TTC549 (cell line): ENCODE data around the gene DEFB113.
"Not testable (repeated sequence)": the region's sequence is repeated elsewhere in the genome, so short reads cannot be mapped to it uniquely, and the experiment has no call there.

ENCODE experiments used
- FAIRE-seq: peaks from 2 replicates; lab custom pipeline; 2012; peaks lifted over from hg19 to GRCh38; lab: Jason Lieb, UNC

Gene DEFB113

DNA sequence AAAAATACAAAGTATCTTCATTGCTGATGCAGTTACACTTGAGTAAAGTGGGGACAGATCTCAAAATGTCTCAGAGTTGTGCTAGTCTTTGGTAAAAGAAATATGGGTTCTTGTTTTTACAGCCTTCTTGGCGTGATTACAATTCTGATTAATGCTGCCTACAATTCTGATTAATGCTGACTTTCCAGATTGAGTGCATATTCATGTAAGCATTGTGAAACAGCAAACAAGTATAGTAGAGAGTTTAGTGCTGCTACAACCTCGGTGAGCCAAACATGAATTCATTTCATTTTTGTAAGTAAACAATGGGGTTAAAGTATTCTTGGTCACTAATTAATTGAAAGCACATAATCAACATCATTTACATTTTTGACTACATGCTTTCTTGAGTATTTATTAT lies at the start of gene DEFB113:
TSS of gene DEFB113 (minus strand) at position 21 of the 400 bp plus-strand sequence. CDS start at position 21, 0 bp downstream.
- FAIRE-seq: no peak

DNA sequence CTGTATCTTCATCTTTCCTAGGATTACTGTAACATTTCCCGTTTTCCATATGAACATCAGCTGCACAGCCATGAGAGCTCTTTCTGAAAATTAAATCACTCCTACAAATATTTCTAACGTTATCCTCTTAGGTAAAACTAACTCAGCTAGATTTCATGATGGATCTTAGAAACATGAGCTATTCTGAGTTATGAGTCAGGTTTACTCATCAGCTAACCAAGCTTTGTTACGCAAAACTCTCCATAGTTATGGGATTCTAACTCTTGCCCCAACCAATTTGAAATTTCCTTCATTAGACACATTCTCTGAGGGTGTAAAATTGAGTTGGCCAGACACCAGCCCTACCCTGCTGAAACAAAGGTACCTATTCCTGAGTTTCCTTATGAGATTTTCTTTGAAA lies 38.4 kb upstream of the DEFB113 start:
- FAIRE-seq: no peak

DNA sequence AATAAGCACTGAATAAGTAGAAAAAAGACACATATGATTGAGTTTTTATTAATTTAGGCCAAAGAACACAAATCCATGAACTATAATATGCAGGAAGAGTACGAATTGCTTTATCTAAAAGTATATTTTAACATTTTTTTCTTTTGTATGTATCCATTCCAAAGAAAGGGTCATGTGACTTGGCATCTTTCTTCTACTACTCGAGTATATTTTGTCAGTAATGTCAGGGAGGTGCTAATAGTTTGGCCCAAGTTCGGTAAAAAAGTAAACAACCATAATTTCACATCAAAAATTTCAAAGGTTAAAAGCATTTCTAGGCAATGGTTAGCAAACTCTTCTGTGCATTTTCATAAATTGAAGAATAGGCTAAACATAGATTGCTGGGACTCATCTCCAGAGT lies 33.7 kb upstream of the DEFB113 start:
- FAIRE-seq: no peak

GRCh38 chr6:49995278-49995677 lies 25.9 kb upstream of the DEFB113 start:
- FAIRE-seq: no peak

GRCh38 chr6:49988900-49989299 lies 19.5 kb upstream of the DEFB113 start:
- FAIRE-seq: no peak

- FAIRE-seq: no peak
Measured at GRCh38 chr6:49987749-49988148, 18.3 kb upstream of the DEFB113 start.

GRCh38 chr6:49986551-49986950 lies 17.1 kb upstream of the DEFB113 start:
- FAIRE-seq: no peak

GRCh38 chr6:49982046-49982445 lies 12.6 kb upstream of the DEFB113 start:
- no peak for FAIRE-seq

- FAIRE-seq: no peak
Measured at GRCh38 chr6:49980898-49981297, 11.5 kb upstream of the DEFB113 start.

- no peak for FAIRE-seq
Measured at GRCh38 chr6:49979584-49979983, 10.2 kb upstream of the DEFB113 start.

DNA sequence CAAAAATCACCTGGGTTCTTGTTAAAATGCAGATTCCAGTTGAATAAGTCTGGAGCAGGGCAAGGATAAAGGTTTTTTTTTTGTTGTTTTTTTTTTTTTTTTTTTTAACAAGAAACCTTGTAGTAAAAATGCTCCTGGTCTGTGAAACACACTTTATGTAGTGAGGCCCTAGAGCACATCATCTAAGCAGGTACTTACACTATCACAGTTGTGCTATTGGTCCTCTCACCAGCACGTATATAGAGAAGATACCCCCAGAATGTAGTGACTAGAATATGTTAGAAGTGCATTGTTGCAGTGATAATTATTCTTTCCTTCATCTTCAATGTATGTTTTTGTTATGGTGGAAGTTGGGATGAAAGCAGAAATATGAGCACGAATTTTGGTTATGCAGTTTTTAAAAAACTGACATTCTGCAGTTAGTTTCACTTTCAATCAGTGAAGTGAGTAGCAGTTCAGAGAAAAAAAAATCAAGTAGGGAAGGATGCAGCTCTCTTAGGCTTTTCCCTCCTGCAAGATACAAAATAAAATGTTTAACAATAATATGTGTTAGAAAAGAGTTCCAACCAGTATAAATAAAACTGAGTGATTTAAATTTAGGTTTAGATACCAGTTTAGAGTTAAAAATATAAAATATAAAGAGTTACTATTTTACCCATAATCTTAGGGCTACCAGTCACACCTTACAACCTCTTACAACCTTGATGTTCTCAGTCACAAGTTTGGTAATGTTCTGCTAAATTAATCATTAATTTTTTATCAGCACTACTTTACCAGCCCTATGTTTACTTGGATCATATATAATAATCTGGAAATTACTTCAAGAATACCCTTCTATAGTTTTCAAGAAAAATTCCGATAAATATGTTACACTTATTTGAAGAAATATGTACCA lies 9.2 kb upstream of the DEFB113 start:
- no peak for FAIRE-seq

- no peak for FAIRE-seq
Measured at GRCh38 chr6:49966823-49967222, 2.6 kb downstream of the DEFB113 start.

DNA sequence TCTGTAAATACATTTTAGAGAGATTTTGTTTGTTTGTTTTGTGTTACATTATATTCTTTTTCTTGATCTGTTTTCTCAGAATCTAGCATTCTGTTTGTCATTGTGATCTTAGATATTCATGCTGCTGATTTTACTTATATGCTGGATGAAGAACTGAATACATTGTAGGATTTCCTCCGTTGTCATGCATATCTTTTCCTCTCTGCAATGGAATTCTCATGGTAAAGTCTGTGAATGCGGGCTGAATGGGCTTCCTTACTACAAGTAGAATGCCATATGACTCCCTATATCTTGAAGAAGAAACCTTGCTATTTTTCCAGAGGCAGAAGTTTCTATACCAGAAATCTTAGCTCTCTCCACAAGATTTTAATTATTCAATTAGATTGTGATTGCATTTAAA lies 3.1 kb downstream of the DEFB113 start:
- FAIRE-seq: no peak

GRCh38 chr6:49964064-49964463 lies 5.4 kb downstream of the DEFB113 start, which contains the start of gene DEFB114:
TSS of gene DEFB114 (minus strand) at chr6:49964164. CDS start at chr6:49964105, 59 bp downstream.
- no peak for FAIRE-seq

DNA sequence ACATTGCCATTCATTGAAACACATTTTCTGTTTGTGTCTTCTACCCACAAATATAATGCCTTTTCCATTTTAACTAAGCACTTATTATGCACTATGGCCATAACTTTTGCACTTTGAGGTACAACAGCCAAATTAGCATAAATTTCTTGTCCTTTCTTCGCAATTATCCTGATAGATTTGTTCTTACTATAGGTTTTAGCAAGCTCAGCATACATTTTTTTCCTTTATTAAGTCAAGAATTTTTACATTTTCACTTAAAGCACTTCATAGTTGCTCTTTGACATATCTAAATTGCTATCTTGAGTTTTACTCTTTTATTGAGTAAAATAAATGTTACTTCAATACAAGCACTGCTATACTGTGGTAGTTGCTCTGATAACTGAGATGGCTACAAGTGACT lies 11.2 kb downstream of the DEFB113 start:
- no peak for FAIRE-seq

GRCh38 chr6:49955847-49956246 lies 13.6 kb downstream of the DEFB113 start:
- no peak for FAIRE-seq

- no peak for FAIRE-seq
Measured at GRCh38 chr6:49951926-49952325, 17.5 kb downstream of the DEFB113 start.

- no peak for FAIRE-seq
Measured at GRCh38 chr6:49950415-49950751, 19.0 kb downstream of the DEFB113 start.

DNA sequence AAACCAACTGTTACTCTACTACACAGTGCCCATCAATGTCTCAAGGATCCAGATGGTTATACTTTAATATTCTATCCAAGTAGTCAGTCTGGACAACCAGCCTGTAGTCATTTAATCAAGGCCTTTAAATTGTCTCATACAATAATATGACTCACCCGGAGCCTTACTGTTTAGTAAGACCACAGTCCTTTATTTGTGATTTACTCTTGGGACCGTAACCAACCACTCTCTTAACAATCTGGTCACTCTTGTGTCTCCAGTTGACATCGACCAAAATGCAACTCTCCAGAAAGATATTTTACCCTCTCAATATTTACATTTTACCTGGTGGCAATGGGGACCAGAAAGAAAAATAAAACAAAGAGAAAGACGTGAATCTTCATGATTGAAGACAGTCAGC lies 20.4 kb downstream of the DEFB113 start:
- FAIRE-seq: no peak

DNA sequence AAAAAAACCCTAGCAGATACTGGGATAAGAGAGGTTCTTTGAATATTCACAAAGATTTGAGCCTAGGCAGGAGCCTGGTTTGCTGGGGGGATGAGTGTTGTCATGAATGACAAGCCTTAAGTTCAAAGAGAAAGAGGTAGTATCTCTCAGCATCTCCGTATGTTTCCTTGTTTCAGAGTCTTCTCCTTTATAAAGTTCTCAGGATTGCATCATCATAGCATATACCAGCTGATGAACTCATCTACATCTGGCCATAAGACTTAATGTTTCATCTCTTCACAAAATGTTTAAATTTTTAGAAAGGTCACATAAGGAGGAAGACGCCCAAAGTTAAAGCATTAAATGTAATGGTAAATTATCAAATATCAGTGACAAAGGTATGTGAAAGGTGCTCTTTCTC lies 22.6 kb downstream of the DEFB113 start:
- no peak for FAIRE-seq

- FAIRE-seq: not testable (repeated sequence)
Measured at GRCh38 chr6:49944068-49944467, 25.4 kb downstream of the DEFB113 start.

DNA sequence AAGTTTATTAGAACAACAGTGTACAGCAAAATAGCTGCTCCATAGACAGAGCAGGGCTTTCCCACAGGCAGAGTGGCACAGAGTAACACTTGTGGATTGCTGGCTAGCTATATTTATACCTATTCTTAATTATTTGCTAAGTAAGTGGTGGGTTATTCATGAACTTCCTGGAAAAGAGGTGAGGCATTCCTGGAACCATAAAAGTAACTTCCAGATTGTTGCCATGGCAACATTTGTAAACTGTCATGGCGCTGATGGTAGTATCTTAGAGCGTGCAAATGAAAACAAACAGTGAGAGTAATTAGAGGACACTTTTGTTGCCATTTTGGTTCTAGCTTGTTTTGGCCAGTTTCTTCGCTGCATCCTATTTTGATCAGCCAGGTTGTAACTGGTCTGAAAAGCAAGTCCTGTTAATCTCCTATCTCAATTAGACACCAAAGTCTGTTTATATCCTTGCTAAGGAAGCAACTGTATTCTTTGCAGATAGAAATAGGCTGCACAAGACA lies 29.4 kb downstream of the DEFB113 start:
- no peak for FAIRE-seq

DNA sequence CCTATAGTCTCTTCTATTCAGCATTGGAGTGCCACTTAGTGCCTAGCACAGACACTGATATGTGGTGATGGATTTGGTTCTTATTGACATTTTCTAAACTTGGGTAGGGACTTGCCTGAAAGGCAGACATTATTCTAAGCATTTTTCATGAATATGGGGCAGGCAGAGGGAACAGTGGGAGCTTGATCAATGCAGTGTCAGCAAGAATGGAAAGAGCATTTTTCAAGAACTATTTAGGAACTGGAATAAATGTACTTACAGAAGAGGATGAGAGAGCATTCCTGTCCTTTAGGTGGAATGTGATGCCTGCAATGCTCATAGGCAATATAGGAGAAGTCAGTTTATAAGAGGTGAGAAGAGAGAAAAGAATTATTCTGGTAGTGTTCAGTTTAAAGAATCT lies 31.6 kb downstream of the DEFB113 start:
- no peak for FAIRE-seq

DNA sequence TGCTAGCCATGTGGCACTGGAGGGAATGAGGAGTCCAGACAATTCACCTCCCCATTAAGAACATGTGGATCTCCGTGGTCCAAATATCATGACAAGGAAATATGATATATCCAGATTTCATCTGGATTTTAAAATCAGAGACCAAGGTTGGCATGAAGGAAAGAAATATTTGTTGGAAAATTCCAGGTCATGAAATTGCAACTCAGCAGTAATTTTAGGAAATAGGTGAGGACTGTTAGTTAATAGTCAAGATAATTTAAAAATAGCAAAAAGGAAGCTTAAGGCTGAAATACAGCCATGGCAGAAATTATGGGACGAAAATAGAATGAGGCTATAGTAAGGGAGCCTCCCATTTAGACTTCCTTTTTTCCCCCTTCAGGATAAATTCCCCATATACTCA lies 32.4 kb downstream of the DEFB113 start:
- FAIRE-seq: no peak
